Gastroesophageal sphincter (tissue), 4 donors: Measurements from ENCODE around the gene PTPRO. TPM values are rescaled to one million over a fixed set of nuclear protein-coding genes. Genes with fewer than 3 reads are reported as not detected.

Experiments
- ATAC-seq: fragments of 150-250 bp; one replicate; pipeline ENCODE4 v1.9.1; 2016; ENCODE audit warnings: mild to moderate bottlenecking, moderate library complexity
- H3K27ac ChIP-seq, 4 donors: fragments of 200-600 bp; sonication (generic) in 3 of 4; 1 replicate in 3 of 4; 2 replicates in 1 of 4; pipeline ENCODE4 v1.5.1; 2016 to 2019
- H3K27me3 ChIP-seq: fragments of 200-600 bp; sonication (generic); one replicate; pipeline ENCODE4 v1.5.1; 2019
- H3K36me3 ChIP-seq, 2 donors: fragments of 200-600 bp; sonication (generic); one replicate each; pipeline ENCODE4 v1.5.1; 2019; ENCODE audit warnings: control low read depth in 1 of 2
- H3K4me1 ChIP-seq, 3 donors: fragments of 200-600 bp; sonication (generic); 1 replicate in 2 of 3; 2 replicates in 1 of 3; pipeline ENCODE4 v1.5.1; 2016 to 2019; ENCODE audit warnings: control low read depth in 2 of 3
- H3K4me3 ChIP-seq, 2 donors: fragments of 200-600 bp; sonication (generic); one replicate each; pipeline ENCODE4 v1.5.1; 2019; ENCODE audit warnings: mild to moderate bottlenecking in 1 of 2, moderate library complexity in 1 of 2
- H3K9me3 ChIP-seq, 3 donors: fragments of 200-600 bp; sonication (generic); one replicate each; pipeline ENCODE4 v1.5.1; 2017 to 2019; ENCODE audit warnings: control low read depth in 2 of 3
- CTCF ChIP-seq, 4 experiments: fragments of 200-600 bp in 2 of 4; fragments of 450-650 bp in 2 of 4; sonication (generic) in 1 of 4; IDR thresholded peaks; one replicate each; pipeline ENCODE4 v1.5.1; 2017 to 2019; ENCODE audit warnings: antibody characterized with exemption in 4 of 4, mild to moderate bottlenecking in 2 of 4, moderate library complexity in 2 of 4
- EP300 ChIP-seq: sonication (generic); formaldehyde crosslinking; IDR thresholded peaks from one replicate; pipeline ENCODE4 v1.6.1; 2017; ENCODE audit warnings: antibody characterized with exemption, mild to moderate bottlenecking
- POLR2A ChIP-seq, 2 donors: fragments of 450-650 bp; IDR thresholded peaks; one replicate each; pipeline ENCODE4 v1.6.1; 2017; ENCODE audit warnings: antibody characterized with exemption in 2 of 2, mild to moderate bottlenecking in 2 of 2, moderate library complexity in 1 of 2
- POLR2AphosphoS5 ChIP-seq: sonication (generic); formaldehyde crosslinking; IDR thresholded peaks from one replicate; pipeline ENCODE4 v1.6.1; 2017; ENCODE audit warnings: antibody characterized with exemption
- WGBS, 2 donors: methylation state at CpG; one replicate each; pipeline ENCODE4 v1.1.5; 2018; ENCODE audit warnings: low coverage in 1 of 2; 5-methylcytosine and 5-hydroxymethylcytosine counted together
- total RNA-seq, 4 donors: library from RNA; depleted of rRNA; stranded (reverse); fragments of >200 nt; gene quantifications; one replicate each; pipeline ENCODE4 v1.1.0, GENCODE V29; 2016

PTPRO gene
- total RNA-seq, 4 donors from 2014 or later, result 0.50 to 10.7 (median 2.8) TPM

- Histone ChIP-seq H3K27ac (no peak overlapping the region), H3K36me3 (no peaks in the 10 kb centered on the region), H3K9me3 (peaks cover 0 to 7% (median 0%) of the 10 kb centered on the region in 3 donors), H3K27me3 (no peaks in the 10 kb centered on the region), H3K4me3 (no peak overlapping the region), H3K4me1 (no peaks in the 10 kb centered on the region)
- no peak for ATAC-seq
- WGBS, 2 donors, result 0% methylated on average over 1 of the region's 1 CpG
- TF ChIP-seq POLR2AphosphoS5, result no peak
- TF ChIP-seq POLR2A (IDR thresholded peaks at IDR 0.05), result no peak
- no peak for TF ChIP-seq CTCF (IDR thresholded peaks at IDR 0.05)
Measured at GRCh38 chr12:15495746-15496145, 173.4 kb downstream of the PTPRO start.

GRCh38 chr12:15496738-15497137, 174.4 kb downstream of the PTPRO start:
- H3K4me3 ChIP-seq, result no peak overlapping the region
- no peaks in the 10 kb centered on the region for H3K36me3 ChIP-seq
- ATAC-seq, result no peak
- H3K27me3 ChIP-seq, result no peaks in the 10 kb centered on the region
- peaks cover 0 to 7% (median 0%) of the 10 kb centered on the region in 3 donors for H3K9me3 ChIP-seq
- TF ChIP-seq POLR2A (IDR thresholded peaks at IDR 0.05), result no peak
- no peak for TF ChIP-seq CTCF (IDR thresholded peaks at IDR 0.05)
- no peak for TF ChIP-seq EP300
- TF ChIP-seq POLR2AphosphoS5, result no peak
- no peaks in the 10 kb centered on the region for H3K4me1 ChIP-seq
- no peak overlapping the region for H3K27ac ChIP-seq

GRCh38 chr12:15497671-15498292, 175.5 kb downstream of the PTPRO start:
- no peak overlapping the region for H3K27ac ChIP-seq
- no peak for ATAC-seq
- no peaks in the 10 kb centered on the region for H3K4me1 ChIP-seq
- no peak overlapping the region for H3K4me3 ChIP-seq
- no peaks in the 10 kb centered on the region for H3K36me3 ChIP-seq
- WGBS, 2 donors, result 31 to 73% methylated on average over 2 to 4 of the region's 4 CpGs
- H3K9me3 ChIP-seq, result peaks cover 0 to 7% (median 0%) of the 10 kb centered on the region in 3 donors
- TF ChIP-seq CTCF (IDR thresholded peaks at IDR 0.05) (no peak), POLR2A (IDR thresholded peaks at IDR 0.05) (no peak)
- no peaks in the 10 kb centered on the region for H3K27me3 ChIP-seq

GRCh38 chr12:15502211-15502610, 179.9 kb downstream of the PTPRO start:
- no peak overlapping the region for H3K4me3 ChIP-seq
- no peak for TF ChIP-seq POLR2AphosphoS5
- H3K9me3 ChIP-seq, result no peaks in the 10 kb centered on the region
- no peak overlapping the region for H3K27ac ChIP-seq
- no peaks in the 10 kb centered on the region for H3K4me1 ChIP-seq
- no peaks in the 10 kb centered on the region for H3K27me3 ChIP-seq
- ATAC-seq, result no peak
- no peaks in the 10 kb centered on the region for H3K36me3 ChIP-seq
- 41 to 45% methylated on average over 2 of the region's 2 CpGs for WGBS, 2 donors

GRCh38 chr12:15505616-15506015, 183.3 kb downstream of the PTPRO start:
- no peak for ATAC-seq
- WGBS, 2 donors, result 65 to 67% methylated on average over 4 of the region's 4 CpGs
- H3K9me3 ChIP-seq, result no peaks in the 10 kb centered on the region
- H3K36me3 ChIP-seq, result no peaks in the 10 kb centered on the region
- no peaks in the 10 kb centered on the region for H3K27me3 ChIP-seq
- no peak overlapping the region for H3K27ac ChIP-seq
- no peak for TF ChIP-seq POLR2AphosphoS5
- TF ChIP-seq EP300, result no peak
- no peak for TF ChIP-seq CTCF (IDR thresholded peaks at IDR 0.05)
- no peak for TF ChIP-seq POLR2A (IDR thresholded peaks at IDR 0.05)
- H3K4me1 ChIP-seq, result no peaks in the 10 kb centered on the region
- H3K4me3 ChIP-seq, result no peak overlapping the region
